ENCODE results near the gene GPATCH1. TPM values are rescaled to one million over a fixed set of nuclear protein-coding genes. Genes with fewer than 3 reads are reported as not detected.

GPATCH1 gene
- total and polyA plus RNA-seq, 2 of the 4 experiments (the other 2 are of a cell fraction), result 5.1 to 7.5 TPM

- no peak overlapping the region for H3K14ac ChIP-seq (replicated peaks; ENCODE audit: low read depth, low read length)
- no peaks in the 10 kb centered on the region for H4K20me1 ChIP-seq (ENCODE audit: insufficient read depth, low read length)
- no peak overlapping the region for H3K4ac ChIP-seq (ENCODE audit: low read depth, low read length)
- no peak overlapping the region for H4K5ac ChIP-seq (ENCODE audit: low read depth, low read length)
- no peak overlapping the region for H2AK9ac ChIP-seq (replicated peaks; ENCODE audit: low read depth, low read length, poor library complexity)
- peaks cover 2% of the 10 kb centered on the region; the same call in 1 of the 2 replicates for H3K36me3 ChIP-seq (ENCODE audit: control insufficient read depth, insufficient read depth, low read length)
- no peak overlapping the region for H2BK120ac ChIP-seq (ENCODE audit: low read depth, low read length)
- no peak overlapping the region for H3K56ac ChIP-seq (ENCODE audit: extremely low read depth, insufficient read depth, low read length)
- H2AK5ac ChIP-seq (ENCODE audit: low read depth, low read length), result no peak overlapping the region
- dilution Hi-C loops (cut with HindIII; ENCODE audit: low sequenced_read_pairs, unreplicated experiment) (no loop called here), intact Hi-C loops (cut with micrococcal nuclease) (no loop called here), in situ Hi-C loops (cut with MboI; ENCODE audit: low sequenced_read_pairs) (no loop called here)
- H3K9me3 ChIP-seq (ENCODE audit: control insufficient read depth, insufficient read depth, low read length), result no peaks in the 10 kb centered on the region
- H3K9me1 ChIP-seq (ENCODE audit: insufficient read depth, low read length), result no peaks in the 10 kb centered on the region; the same call in 1 of the 2 replicates
- ChIA-PET CTCF (no interaction called here), POLR2A (ENCODE audit: unreplicated experiment) (no interaction called here)
- peak; percentile 57 for ATAC-seq (ENCODE audit: low read depth)
- H4K91ac ChIP-seq (ENCODE audit: insufficient read depth, low read depth, low read length), result no peak overlapping the region
- no peak overlapping the region for H2BK5ac ChIP-seq (ENCODE audit: low read depth, low read length, poor library complexity, severe bottlenecking)
- H3K27me3 ChIP-seq (ENCODE audit: control insufficient read depth, insufficient read depth, low read length), result no peaks in the 10 kb centered on the region
- no peak overlapping the region for H2BK15ac ChIP-seq (ENCODE audit: low read depth, low read length)
- no peak for TF ChIP-seq CTCF (conservative IDR thresholded peaks at IDR 0.05; ENCODE audit: low read depth, low read length)
- TF ChIP-seq CEBPB (IDR thresholded peaks at IDR 0.05; ENCODE audit: low read depth, low read length), result peak; percentile 98
- no peak overlapping the region for H3K9ac ChIP-seq (ENCODE audit: low read depth, low read length)
- WGBS, 2 experiments (ENCODE audit: extremely low coverage in 2 of 2, insufficient read length in 1 of 2), result 67% methylated on average over 1 of the region's 8 CpGs; no CpG with 5 or more reads in 1 of the 2 experiments
- no peak overlapping the region for H3K18ac ChIP-seq (ENCODE audit: low read depth, low read length)
- no TSS peak for BruUV-seq (replicated peaks)
- H3K4me3 ChIP-seq (ENCODE audit: insufficient read depth, low read depth, low read length), result no peak overlapping the region
- no peak overlapping the region for H2BK20ac ChIP-seq (ENCODE audit: low read depth, low read length)
- peak; percentile 54 for DNase-seq
- H3K4me2 ChIP-seq (ENCODE audit: low read depth, low read length), result no peak overlapping the region
- H3K79me1 ChIP-seq (ENCODE audit: low read depth in 1 of 2, low read length in 2 of 2), result peaks cover 3 to 4% of the 10 kb centered on the region in 2 experiments; a peak in 1 of 4 replicates
- H3K27ac ChIP-seq (ENCODE audit: insufficient read depth, low read length), result no peak overlapping the region
- H4K8ac ChIP-seq (ENCODE audit: low read depth in 2 of 2, low read length in 2 of 2), result no peak overlapping the region
- H2AFZ ChIP-seq (replicated peaks; ENCODE audit: low read length, poor library complexity), result no peak overlapping the region
- no peak overlapping the region for H3K23ac ChIP-seq (ENCODE audit: low read depth, low read length)
- H3K4me1 ChIP-seq (ENCODE audit: control insufficient read depth, insufficient read depth, low read length), result peaks cover 5% of the 10 kb centered on the region
Observed at GRCh38 chr19:33052352-33052972, 28.5 kb upstream of the GPATCH1 start.

All from IMR-90 (cell line).